Measurements from ENCODE around the gene CHRM5. TPM values are rescaled to one million over a fixed set of nuclear protein-coding genes. Genes with fewer than 3 reads are reported as not detected.

Gene CHRM5
- total RNA-seq, 2 donors from 2014 or later, result 0.11 TPM; not detected in 1

DNA sequence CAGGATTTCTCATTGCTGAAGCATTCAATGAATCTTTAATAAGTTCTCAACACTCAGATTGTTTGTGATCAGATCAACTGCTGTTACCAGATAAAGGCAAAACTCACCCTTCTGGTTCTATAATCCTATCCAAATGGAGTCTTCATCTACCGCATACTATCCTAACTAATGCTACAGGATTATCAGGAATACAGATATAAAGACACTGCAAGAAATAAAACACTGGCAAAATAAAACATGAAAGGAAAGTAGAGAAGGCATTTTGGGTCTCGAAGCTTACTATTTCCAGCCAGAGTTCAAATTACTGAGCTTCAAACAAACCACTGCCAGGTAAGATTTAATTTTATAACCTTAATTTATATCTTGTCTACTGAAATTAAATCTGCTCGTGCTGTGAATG lies 524 bp downstream of the CHRM5 start:
- intact Hi-C loops (cut with DNase I), result loop anchor here (10.0 kb wide), 1 partner anchor 234 kb away; no protein-coding TSS in a partner anchor
- Histone ChIP-seq H3K27ac (no peak overlapping the region), H3K36me3 (no peaks in the 10 kb centered on the region), H3K4me3 (no peak overlapping the region), H3K4me1 (replicated peaks) (no peaks in the 10 kb centered on the region), H3K9me3 (no peaks in the 10 kb centered on the region), H3K27me3 (replicated peaks; ENCODE audit: insufficient read depth) (no peaks in the 10 kb centered on the region)
- 41% methylated on average over 3 of the region's 3 CpGs for WGBS
- TF ChIP-seq POLR2A (IDR thresholded peaks at IDR 0.05) (no peak), POLR2AphosphoS5 (IDR thresholded peaks at IDR 0.05) (no peak)
- TF ChIP-seq, protein P1, sequence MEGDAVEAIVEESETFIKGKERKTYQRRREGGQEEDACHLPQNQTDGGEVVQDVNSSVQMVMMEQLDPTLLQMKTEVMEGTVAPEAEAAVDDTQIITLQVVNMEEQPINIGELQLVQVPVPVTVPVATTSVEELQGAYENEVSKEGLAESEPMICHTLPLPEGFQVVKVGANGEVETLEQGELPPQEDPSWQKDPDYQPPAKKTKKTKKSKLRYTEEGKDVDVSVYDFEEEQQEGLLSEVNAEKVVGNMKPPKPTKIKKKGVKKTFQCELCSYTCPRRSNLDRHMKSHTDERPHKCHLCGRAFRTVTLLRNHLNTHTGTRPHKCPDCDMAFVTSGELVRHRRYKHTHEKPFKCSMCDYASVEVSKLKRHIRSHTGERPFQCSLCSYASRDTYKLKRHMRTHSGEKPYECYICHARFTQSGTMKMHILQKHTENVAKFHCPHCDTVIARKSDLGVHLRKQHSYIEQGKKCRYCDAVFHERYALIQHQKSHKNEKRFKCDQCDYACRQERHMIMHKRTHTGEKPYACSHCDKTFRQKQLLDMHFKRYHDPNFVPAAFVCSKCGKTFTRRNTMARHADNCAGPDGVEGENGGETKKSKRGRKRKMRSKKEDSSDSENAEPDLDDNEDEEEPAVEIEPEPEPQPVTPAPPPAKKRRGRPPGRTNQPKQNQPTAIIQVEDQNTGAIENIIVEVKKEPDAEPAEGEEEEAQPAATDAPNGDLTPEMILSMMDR (IDR thresholded peaks at IDR 0.05), result no peak
- DNase-seq (ENCODE audit: low spot score), result no peak

DNA sequence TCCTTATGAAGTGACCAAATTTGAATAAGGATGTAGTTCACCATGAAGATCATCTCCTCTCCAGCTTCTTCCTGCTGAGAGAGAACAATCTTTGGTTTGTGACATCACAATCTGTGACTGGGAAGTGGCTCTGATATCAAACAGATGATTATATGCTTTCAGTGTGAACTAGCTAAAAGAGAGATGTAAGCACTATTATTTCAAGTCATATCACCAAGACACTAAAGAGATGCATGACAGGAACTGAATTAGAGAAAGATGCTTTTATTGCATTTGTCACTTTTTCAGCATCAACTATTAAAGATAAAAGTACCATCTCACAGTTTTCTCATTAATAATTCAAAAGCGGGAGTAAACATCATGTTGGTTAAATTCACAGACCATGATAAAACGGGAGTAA lies 3.5 kb downstream of the CHRM5 start:
- WGBS, result 93% methylated on average over 2 of the region's 2 CpGs
- Histone ChIP-seq H3K27ac (no peak overlapping the region), H3K9me3 (no peaks in the 10 kb centered on the region), H3K36me3 (no peaks in the 10 kb centered on the region), H3K27me3 (replicated peaks; ENCODE audit: insufficient read depth) (no peaks in the 10 kb centered on the region), H3K4me3 (no peak overlapping the region), H3K4me1 (replicated peaks) (no peaks in the 10 kb centered on the region)
- TF ChIP-seq POLR2AphosphoS5 (IDR thresholded peaks at IDR 0.05) (no peak), POLR2A (IDR thresholded peaks at IDR 0.05) (no peak)
- TF ChIP-seq, protein P1 (IDR thresholded peaks at IDR 0.05), result no peak
- intact Hi-C loops (cut with DNase I), result no loop called here
- DNase-seq (ENCODE audit: low spot score), result no peak

DNA sequence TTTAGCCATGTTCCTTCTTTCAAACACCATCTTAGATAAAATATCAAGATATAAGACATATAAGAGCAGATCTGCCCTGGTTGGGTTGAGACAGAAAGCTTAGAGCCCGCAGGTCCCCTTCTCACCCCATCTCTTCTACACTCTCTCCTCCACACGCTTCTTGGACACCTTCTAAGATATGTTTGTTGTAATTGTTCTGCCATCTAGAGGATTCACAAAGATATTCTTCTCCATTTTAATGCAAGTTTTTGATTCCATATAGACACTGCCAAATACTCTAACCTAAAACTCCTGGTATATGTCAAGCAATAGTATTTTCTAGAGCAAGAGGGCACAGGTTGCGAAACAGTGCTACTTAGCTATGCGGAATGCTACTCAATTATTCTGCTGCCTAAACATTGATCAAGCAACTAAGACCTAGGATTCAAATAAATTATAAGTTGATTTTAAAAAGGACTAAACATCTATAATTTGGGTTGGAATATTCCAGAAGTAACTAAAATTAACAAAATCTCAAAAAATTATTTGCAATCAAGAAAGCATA lies 6.8 kb downstream of the CHRM5 start:
- Histone ChIP-seq H3K27me3 (replicated peaks; ENCODE audit: insufficient read depth) (no peaks in the 10 kb centered on the region), H3K4me3 (no peak overlapping the region), H3K27ac (no peak overlapping the region), H3K9me3 (no peaks in the 10 kb centered on the region), H3K4me1 (replicated peaks) (no peaks in the 10 kb centered on the region), H3K36me3 (no peaks in the 10 kb centered on the region)
- TF ChIP-seq POLR2AphosphoS5 (IDR thresholded peaks at IDR 0.05) (no peak), POLR2A (IDR thresholded peaks at IDR 0.05) (no peak)
- TF ChIP-seq, protein P1 (IDR thresholded peaks at IDR 0.05), result no peak
- no peak for DNase-seq (ENCODE audit: low spot score)
- intact Hi-C loops (cut with DNase I), result no loop called here
- 83% methylated on average over 4 of the region's 4 CpGs for WGBS

DNA sequence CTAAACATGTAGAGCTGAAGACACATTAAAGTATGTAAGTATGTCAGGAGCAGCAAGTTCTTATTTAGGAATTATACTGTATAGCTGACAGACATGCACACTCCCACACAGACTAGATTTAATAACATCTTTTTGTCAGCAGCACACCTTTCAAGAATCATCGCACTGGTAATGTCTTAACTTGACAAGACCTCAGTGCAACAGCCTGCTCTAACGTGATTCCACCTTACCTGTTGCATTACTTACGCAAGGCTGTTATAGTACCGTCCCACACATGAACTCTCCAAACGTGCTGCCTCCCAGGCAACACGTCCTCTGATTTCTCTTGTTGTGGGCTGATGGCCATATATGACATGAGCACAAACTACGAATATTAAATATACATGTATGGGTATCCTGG lies 11.9 kb downstream of the CHRM5 start:
- no peak for DNase-seq (ENCODE audit: low spot score)
- no peaks in the 10 kb centered on the region for H3K36me3 ChIP-seq
- no peaks in the 10 kb centered on the region for H3K4me1 ChIP-seq (replicated peaks)
- H3K27ac ChIP-seq, result no peak overlapping the region
- WGBS, result 60% methylated on average over 7 of the region's 7 CpGs
- no peak overlapping the region for H3K4me3 ChIP-seq
- H3K27me3 ChIP-seq (replicated peaks; ENCODE audit: insufficient read depth), result no peaks in the 10 kb centered on the region
- H3K9me3 ChIP-seq, result no peaks in the 10 kb centered on the region
- intact Hi-C loops (cut with DNase I), result no loop called here
- TF ChIP-seq POLR2A (IDR thresholded peaks at IDR 0.05) (no peak), POLR2AphosphoS5 (IDR thresholded peaks at IDR 0.05) (no peak)
- TF ChIP-seq, protein P1 (IDR thresholded peaks at IDR 0.05), result no peak

DNA sequence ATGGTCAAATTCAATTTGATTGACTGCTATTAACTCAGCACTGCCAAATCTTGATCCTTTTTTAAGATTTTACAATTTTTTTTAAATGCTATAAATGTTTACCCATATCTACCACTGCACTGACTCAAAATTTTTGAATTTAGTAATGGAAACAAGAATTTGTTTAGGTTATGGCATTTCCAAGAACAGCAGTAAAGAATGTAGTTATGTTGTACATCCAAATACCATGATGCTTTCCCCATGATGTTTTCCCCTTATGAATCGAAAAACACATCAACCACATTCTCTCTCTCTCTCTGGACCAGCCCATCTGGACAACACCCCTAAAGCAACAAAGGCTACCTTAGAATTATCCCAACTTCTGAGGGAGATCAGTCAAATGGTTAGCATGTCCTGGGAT lies 14.2 kb downstream of the CHRM5 start:
- no peaks in the 10 kb centered on the region for H3K4me1 ChIP-seq (replicated peaks)

More for the DNA sequence above, 14.2 kb downstream of the CHRM5 start:
- Histone ChIP-seq H3K27me3 (replicated peaks; ENCODE audit: insufficient read depth) (no peaks in the 10 kb centered on the region), H3K36me3 (no peaks in the 10 kb centered on the region), H3K27ac (no peak overlapping the region), H3K4me3 (no peak overlapping the region), H3K9me3 (no peaks in the 10 kb centered on the region)
- 100% methylated on average over 1 of the region's 1 CpG for WGBS
- intact Hi-C loops (cut with DNase I), result no loop called here
- no peak for DNase-seq (ENCODE audit: low spot score)
- TF ChIP-seq POLR2A (IDR thresholded peaks at IDR 0.05), result no peak

All from prostate gland (tissue), 2 donors.